ENCODE measurements around the gene PPP1R17. TPM values are rescaled to one million over a fixed set of nuclear protein-coding genes. Genes with fewer than 3 reads are reported as not detected.

Gene PPP1R17
- total and polyA plus RNA-seq, 2 donors (not counting 3 experiments of a cell fraction or from before 2014, with no cell fraction given), result not detected

DNA sequence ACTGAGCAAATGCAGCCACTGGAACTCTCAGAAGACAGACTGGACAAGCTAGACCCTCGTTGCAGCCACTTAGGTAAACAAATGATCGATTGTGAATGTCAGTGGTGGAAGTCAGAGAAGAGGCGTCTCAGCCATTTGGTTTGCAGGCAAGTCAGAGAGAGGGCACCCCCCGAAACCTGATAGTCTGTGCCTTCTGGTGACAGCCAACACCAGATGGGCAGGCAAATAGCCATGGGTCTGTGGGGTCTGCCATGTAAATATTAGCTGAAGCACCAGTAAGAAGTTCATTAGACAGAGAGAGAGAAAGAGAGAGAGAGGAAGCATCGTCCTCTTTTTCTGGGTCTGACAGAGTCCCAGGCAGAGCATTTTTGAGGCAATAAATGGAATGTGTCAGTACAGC is 5.4 kb downstream of the PPP1R17 start:
- Histone ChIP-seq H3K4me3 (replicated peaks in 1 of 3; ENCODE audit: insufficient read depth in 1 of 3, low read depth in 1 of 3, low read length in 3 of 3) (no peak overlapping the region), H3K79me2 (ENCODE audit: control insufficient read depth, insufficient read depth, low read length) (no peaks in the 10 kb centered on the region), H3K27me3 (ENCODE audit: control insufficient read depth in 2 of 2, insufficient read depth in 2 of 2, low read length in 2 of 2) (peaks cover 0 to 5% of the 10 kb centered on the region in 2 experiments), H3K4me2 (ENCODE audit: insufficient read depth, low read length) (no peak overlapping the region), H3K36me3 (ENCODE audit: control insufficient read depth in 2 of 2, extremely low read depth in 1 of 2, insufficient read depth in 2 of 2, low read length in 2 of 2) (no peaks in the 10 kb centered on the region), H3K9me3 (replicated peaks; ENCODE audit: control insufficient read depth, insufficient read depth, low read length) (no peaks in the 10 kb centered on the region), H2AFZ (ENCODE audit: low read depth, low read length) (no peak overlapping the region), H4K20me1 (replicated peaks; ENCODE audit: control insufficient read depth, extremely low read depth, insufficient read depth, low read length) (no peaks in the 10 kb centered on the region), H3K27ac (ENCODE audit: insufficient read depth, low read depth, low read length) (no peak overlapping the region), H3K9ac (replicated peaks; ENCODE audit: extremely low read depth, insufficient read depth, low read length) (no peak overlapping the region), H3K4me1 (ENCODE audit: control insufficient read depth, extremely low read depth, insufficient read depth, low read length) (no peaks in the 10 kb centered on the region), H3K9me1 (replicated peaks; ENCODE audit: control insufficient read depth, extremely low read depth, insufficient read depth, low read length) (no peaks in the 10 kb centered on the region)
- no TSS peak for BruUV-seq (replicated peaks)
- TF ChIP-seq EZH2 (IDR thresholded peaks at IDR 0.05; ENCODE audit: borderline replicate concordance, low read depth, low read length, severe bottlenecking) (no peak), JUN (IDR thresholded peaks at IDR 0.05; ENCODE audit: borderline replicate concordance, insufficient read depth, insufficient read length, low read depth) (no peak), POLR2AphosphoS5 (IDR thresholded peaks at IDR 0.05; ENCODE audit: insufficient read depth, low read depth, low read length) (no peak), FOS (IDR thresholded peaks at IDR 0.05; ENCODE audit: borderline replicate concordance, insufficient read depth, low read length) (no peak), GATA2 (IDR thresholded peaks at IDR 0.05; ENCODE audit: insufficient read depth, insufficient read length, low read depth, low read length) (no peak), POLR2A (IDR thresholded peaks at IDR 0.05; ENCODE audit: low read depth, low read length) (no peak)
- TF ChIP-seq, protein P1, sequence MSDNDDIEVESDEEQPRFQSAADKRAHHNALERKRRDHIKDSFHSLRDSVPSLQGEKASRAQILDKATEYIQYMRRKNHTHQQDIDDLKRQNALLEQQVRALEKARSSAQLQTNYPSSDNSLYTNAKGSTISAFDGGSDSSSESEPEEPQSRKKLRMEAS (IDR thresholded peaks at IDR 0.05; ENCODE audit: insufficient read depth, insufficient read length), result no peak
- ChIA-PET POLR2A (no interaction called here), CTCF (interaction anchor here (1.6 kb wide), 1 partner anchor 43 kb away, joined by 4 read pairs; no protein-coding TSS in a partner anchor)
- FAIRE-seq (no peak), DNase-seq (ENCODE audit: low read depth, low spot score) (no peak)
- dilution Hi-C loops (cut with MboI; ENCODE audit: extremely low pct_ligation_motif_present, low sequenced_read_pairs), result no loop called here
- intact Hi-C loops (cut with micrococcal nuclease), result no loop called here

DNA sequence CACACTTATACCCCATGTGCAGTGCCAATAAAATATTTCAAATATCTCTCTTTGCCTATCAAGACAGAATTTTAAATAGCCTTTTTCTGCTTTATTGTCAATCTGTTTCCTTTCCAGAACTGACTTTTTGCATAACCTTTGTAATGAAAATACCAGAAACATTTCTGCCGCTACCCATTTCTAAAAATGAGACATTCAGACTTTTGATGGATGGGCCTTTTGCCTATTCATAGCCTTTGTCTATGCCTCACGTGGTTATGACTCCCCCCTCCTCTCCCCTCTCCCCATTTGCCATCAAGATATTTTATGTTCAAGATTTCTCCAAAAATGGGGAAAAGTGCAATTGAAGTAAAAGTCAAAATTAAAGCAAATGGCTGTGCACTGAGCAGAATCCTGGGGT is 5.9 kb downstream of the PPP1R17 start:
- peaks cover 0 to 5% of the 10 kb centered on the region in 2 experiments for H3K27me3 ChIP-seq (ENCODE audit: control insufficient read depth in 2 of 2, insufficient read depth in 2 of 2, low read length in 2 of 2)
- FAIRE-seq (no peak), DNase-seq (ENCODE audit: low read depth, low spot score) (no peak)
- H3K79me2 ChIP-seq (ENCODE audit: control insufficient read depth, insufficient read depth, low read length), result no peaks in the 10 kb centered on the region
- H3K9me1 ChIP-seq (replicated peaks; ENCODE audit: control insufficient read depth, extremely low read depth, insufficient read depth, low read length), result no peaks in the 10 kb centered on the region
- dilution Hi-C loops (cut with MboI; ENCODE audit: extremely low pct_ligation_motif_present, low sequenced_read_pairs), result no loop called here
- TF ChIP-seq EZH2 (IDR thresholded peaks at IDR 0.05; ENCODE audit: borderline replicate concordance, low read depth, low read length, severe bottlenecking) (no peak), POLR2A (IDR thresholded peaks at IDR 0.05; ENCODE audit: low read depth, low read length) (no peak), POLR2AphosphoS5 (IDR thresholded peaks at IDR 0.05; ENCODE audit: insufficient read depth, low read depth, low read length) (no peak), FOS (IDR thresholded peaks at IDR 0.05; ENCODE audit: borderline replicate concordance, insufficient read depth, low read length) (no peak), JUN (IDR thresholded peaks at IDR 0.05; ENCODE audit: borderline replicate concordance, insufficient read depth, insufficient read length, low read depth) (no peak), GATA2 (IDR thresholded peaks at IDR 0.05; ENCODE audit: insufficient read depth, insufficient read length, low read depth, low read length) (no peak), MYC (IDR thresholded peaks at IDR 0.05; ENCODE audit: low read depth, low read length) (no peak)
- TF ChIP-seq, protein P1 (IDR thresholded peaks at IDR 0.05; ENCODE audit: insufficient read depth, insufficient read length), result no peak
- TF ChIP-seq, protein P2, sequence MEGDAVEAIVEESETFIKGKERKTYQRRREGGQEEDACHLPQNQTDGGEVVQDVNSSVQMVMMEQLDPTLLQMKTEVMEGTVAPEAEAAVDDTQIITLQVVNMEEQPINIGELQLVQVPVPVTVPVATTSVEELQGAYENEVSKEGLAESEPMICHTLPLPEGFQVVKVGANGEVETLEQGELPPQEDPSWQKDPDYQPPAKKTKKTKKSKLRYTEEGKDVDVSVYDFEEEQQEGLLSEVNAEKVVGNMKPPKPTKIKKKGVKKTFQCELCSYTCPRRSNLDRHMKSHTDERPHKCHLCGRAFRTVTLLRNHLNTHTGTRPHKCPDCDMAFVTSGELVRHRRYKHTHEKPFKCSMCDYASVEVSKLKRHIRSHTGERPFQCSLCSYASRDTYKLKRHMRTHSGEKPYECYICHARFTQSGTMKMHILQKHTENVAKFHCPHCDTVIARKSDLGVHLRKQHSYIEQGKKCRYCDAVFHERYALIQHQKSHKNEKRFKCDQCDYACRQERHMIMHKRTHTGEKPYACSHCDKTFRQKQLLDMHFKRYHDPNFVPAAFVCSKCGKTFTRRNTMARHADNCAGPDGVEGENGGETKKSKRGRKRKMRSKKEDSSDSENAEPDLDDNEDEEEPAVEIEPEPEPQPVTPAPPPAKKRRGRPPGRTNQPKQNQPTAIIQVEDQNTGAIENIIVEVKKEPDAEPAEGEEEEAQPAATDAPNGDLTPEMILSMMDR (IDR thresholded peaks at IDR 0.05; ENCODE audit: extremely low read depth in 1 of 2, insufficient read depth in 1 of 2, low read depth in 1 of 2, low read length in 2 of 2), result no peak
- ChIA-PET POLR2A (no interaction called here), CTCF (interaction anchor here (1.6 kb wide), 1 partner anchor 44 kb away, joined by 4 read pairs; no protein-coding TSS in a partner anchor)
- no peak overlapping the region for H3K9ac ChIP-seq (replicated peaks; ENCODE audit: extremely low read depth, insufficient read depth, low read length)
- H3K36me3 ChIP-seq (ENCODE audit: control insufficient read depth in 2 of 2, extremely low read depth in 1 of 2, insufficient read depth in 2 of 2, low read length in 2 of 2), result no peaks in the 10 kb centered on the region
- no peak overlapping the region for H3K27ac ChIP-seq (ENCODE audit: insufficient read depth, low read depth, low read length)
- intact Hi-C loops (cut with micrococcal nuclease), result no loop called here
- no peak overlapping the region for H2AFZ ChIP-seq (ENCODE audit: low read depth, low read length)
- H3K9me3 ChIP-seq (replicated peaks; ENCODE audit: control insufficient read depth, insufficient read depth, low read length), result no peaks in the 10 kb centered on the region
- no peaks in the 10 kb centered on the region for H3K4me1 ChIP-seq (ENCODE audit: control insufficient read depth, extremely low read depth, insufficient read depth, low read length)
- BruUV-seq (replicated peaks), result no TSS peak
- H4K20me1 ChIP-seq (replicated peaks; ENCODE audit: control insufficient read depth, extremely low read depth, insufficient read depth, low read length), result no peaks in the 10 kb centered on the region
- no peak overlapping the region for H3K4me2 ChIP-seq (ENCODE audit: insufficient read depth, low read length)
- H3K4me3 ChIP-seq (replicated peaks in 1 of 3; ENCODE audit: insufficient read depth in 1 of 3, low read depth in 1 of 3, low read length in 3 of 3), result no peak overlapping the region
